Measurements from ENCODE around the gene SORCS2. TPM values are rescaled to one million over a fixed set of nuclear protein-coding genes. Genes with fewer than 3 reads are reported as not detected.

The SORCS2 gene
- total RNA-seq, 1 donor from 2014 or later, result 13.8 TPM

DNA sequence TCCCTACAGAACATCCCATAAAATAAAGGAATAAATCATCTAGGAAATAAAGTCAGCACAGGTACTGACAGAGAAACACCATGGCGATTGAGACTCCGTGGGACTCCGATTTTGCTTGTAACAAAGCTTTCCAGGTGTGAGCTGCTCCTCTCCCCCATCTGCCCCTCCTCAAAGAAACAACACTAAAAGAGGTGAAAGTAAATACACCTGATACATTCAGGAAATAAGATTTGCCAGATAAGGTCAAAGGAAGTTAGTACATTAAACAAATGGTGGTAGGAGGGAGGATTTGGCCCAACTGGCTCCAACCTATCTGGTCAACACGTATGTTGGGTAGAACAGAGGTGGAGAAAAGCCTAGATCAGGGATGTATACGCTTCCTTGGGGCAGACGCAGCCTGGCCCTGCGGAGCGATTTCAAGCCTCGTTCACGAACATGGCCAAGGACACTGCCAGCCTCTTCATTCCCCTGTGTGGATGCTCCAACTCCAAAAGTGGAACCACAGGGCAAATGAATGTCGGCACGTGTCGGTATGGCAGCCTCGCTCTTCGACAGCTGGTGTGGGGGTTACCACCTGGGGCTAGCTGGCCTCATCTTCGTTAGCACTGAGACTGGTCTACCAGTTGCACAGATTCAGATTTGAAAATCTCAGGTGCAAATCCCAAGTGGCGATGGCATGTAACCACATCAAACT, 584.8 kb downstream of the SORCS2 start:
- Histone ChIP-seq H4K20me1 (ENCODE audit: insufficient read depth, low read length) (peaks cover 90% of the 10 kb centered on the region), H3K4me1 (ENCODE audit: insufficient read depth, low read length) (peaks cover 26% of the 10 kb centered on the region), H3K36me3 (ENCODE audit: insufficient read depth, low read length) (peaks cover 84% of the 10 kb centered on the region), H3K4me3 (ENCODE audit: insufficient read depth, low read depth, low read length) (no peak overlapping the region), H3K9me3 (ENCODE audit: insufficient read depth, low read depth, low read length) (no peaks in the 10 kb centered on the region), H3K9ac (ENCODE audit: low read length) (no peak overlapping the region), H3K4me2 (ENCODE audit: low read length) (no peak overlapping the region), H3K27ac (ENCODE audit: low read depth, low read length) (no peak overlapping the region), H2AFZ (ENCODE audit: low read depth, low read length) (no peak overlapping the region), H3K27me3 (ENCODE audit: insufficient read depth, low read length) (no peaks in the 10 kb centered on the region), H3K79me2 (ENCODE audit: insufficient read depth, low read length) (peaks cover 82% of the 10 kb centered on the region)
- H3K4me3 Mint-ChIP-seq (ENCODE audit: unreplicated experiment), result no peak overlapping the region
- no peak overlapping the region for H3K27ac Mint-ChIP-seq (ENCODE audit: unreplicated experiment)
- DNase-seq (ENCODE audit: low read depth) (no peak), FAIRE-seq (no peak)
- H3K27me3 Mint-ChIP-seq (ENCODE audit: low read depth, unreplicated experiment), result no peaks in the 10 kb centered on the region
- no peak for TF ChIP-seq EZH2 (IDR thresholded peaks at IDR 0.05; ENCODE audit: insufficient read depth, low read length)
- TF ChIP-seq, protein P1, sequence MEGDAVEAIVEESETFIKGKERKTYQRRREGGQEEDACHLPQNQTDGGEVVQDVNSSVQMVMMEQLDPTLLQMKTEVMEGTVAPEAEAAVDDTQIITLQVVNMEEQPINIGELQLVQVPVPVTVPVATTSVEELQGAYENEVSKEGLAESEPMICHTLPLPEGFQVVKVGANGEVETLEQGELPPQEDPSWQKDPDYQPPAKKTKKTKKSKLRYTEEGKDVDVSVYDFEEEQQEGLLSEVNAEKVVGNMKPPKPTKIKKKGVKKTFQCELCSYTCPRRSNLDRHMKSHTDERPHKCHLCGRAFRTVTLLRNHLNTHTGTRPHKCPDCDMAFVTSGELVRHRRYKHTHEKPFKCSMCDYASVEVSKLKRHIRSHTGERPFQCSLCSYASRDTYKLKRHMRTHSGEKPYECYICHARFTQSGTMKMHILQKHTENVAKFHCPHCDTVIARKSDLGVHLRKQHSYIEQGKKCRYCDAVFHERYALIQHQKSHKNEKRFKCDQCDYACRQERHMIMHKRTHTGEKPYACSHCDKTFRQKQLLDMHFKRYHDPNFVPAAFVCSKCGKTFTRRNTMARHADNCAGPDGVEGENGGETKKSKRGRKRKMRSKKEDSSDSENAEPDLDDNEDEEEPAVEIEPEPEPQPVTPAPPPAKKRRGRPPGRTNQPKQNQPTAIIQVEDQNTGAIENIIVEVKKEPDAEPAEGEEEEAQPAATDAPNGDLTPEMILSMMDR (IDR thresholded peaks at IDR 0.05; ENCODE audit: insufficient read depth, low read depth, low read length), result no peak
- peaks cover 15% of the 10 kb centered on the region for H3K4me1 Mint-ChIP-seq (ENCODE audit: low read depth, unreplicated experiment)
- peaks cover 2% of the 10 kb centered on the region for H3K9me3 Mint-ChIP-seq (ENCODE audit: unreplicated experiment)
- H3K36me3 Mint-ChIP-seq (ENCODE audit: low read depth, unreplicated experiment), result peaks cover 60% of the 10 kb centered on the region

DNA sequence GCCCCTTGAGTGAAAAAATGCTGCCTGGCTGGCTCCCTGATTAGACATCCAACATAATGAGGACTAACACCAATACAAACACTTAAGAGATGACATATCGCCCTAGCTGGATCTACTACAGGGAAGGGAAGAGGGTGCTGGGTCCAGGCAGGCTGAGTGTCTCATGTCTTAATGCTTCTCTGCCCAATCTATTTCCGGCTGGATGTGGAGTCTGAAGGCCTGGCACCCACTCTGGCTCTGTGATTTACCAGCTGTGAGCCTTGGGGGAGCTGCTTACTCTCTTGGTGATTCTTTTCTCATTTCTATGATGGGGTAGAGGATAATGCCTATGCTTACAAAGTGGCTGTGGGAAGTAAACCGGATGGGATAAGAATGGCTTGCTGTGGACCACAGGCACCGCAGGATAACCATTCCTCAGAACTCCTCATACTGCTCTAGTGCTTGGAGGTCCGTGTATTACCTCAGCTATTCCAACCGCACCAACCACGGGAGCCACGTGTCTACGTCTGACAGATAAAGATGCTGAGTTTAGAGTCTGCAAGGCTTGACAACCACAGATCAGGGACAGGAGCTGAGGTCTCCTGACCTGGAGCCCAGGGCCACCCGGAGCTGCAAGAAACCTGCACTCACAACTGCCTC, 585.7 kb downstream of the SORCS2 start:
- FAIRE-seq (no peak), DNase-seq (ENCODE audit: low read depth) (no peak)
- Histone ChIP-seq H3K9ac (ENCODE audit: low read length) (no peak overlapping the region), H3K27ac (ENCODE audit: low read depth, low read length) (no peak overlapping the region), H2AFZ (ENCODE audit: low read depth, low read length) (no peak overlapping the region), H3K4me3 (ENCODE audit: insufficient read depth, low read depth, low read length) (no peak overlapping the region), H3K4me1 (ENCODE audit: insufficient read depth, low read length) (peaks cover 30% of the 10 kb centered on the region), H4K20me1 (ENCODE audit: insufficient read depth, low read length) (peaks cover 90% of the 10 kb centered on the region), H3K9me3 (ENCODE audit: insufficient read depth, low read depth, low read length) (no peaks in the 10 kb centered on the region), H3K4me2 (ENCODE audit: low read length) (no peak overlapping the region), H3K79me2 (ENCODE audit: insufficient read depth, low read length) (peaks cover 77% of the 10 kb centered on the region), H3K27me3 (ENCODE audit: insufficient read depth, low read length) (no peaks in the 10 kb centered on the region), H3K36me3 (ENCODE audit: insufficient read depth, low read length) (peaks cover 77% of the 10 kb centered on the region)
- H3K4me1 Mint-ChIP-seq (ENCODE audit: low read depth, unreplicated experiment), result peaks cover 14% of the 10 kb centered on the region
- TF ChIP-seq, protein P1 (IDR thresholded peaks at IDR 0.05; ENCODE audit: insufficient read depth, low read depth, low read length), result no peak
- no peak for TF ChIP-seq EZH2 (IDR thresholded peaks at IDR 0.05; ENCODE audit: insufficient read depth, low read length)
- H3K36me3 Mint-ChIP-seq (ENCODE audit: low read depth, unreplicated experiment), result peaks cover 52% of the 10 kb centered on the region
- H3K4me3 Mint-ChIP-seq (ENCODE audit: unreplicated experiment), result peak overlapping the region; percentile 27
- H3K9me3 Mint-ChIP-seq (ENCODE audit: unreplicated experiment), result peaks cover 2% of the 10 kb centered on the region
- H3K27ac Mint-ChIP-seq (ENCODE audit: unreplicated experiment), result no peak overlapping the region
- H3K27me3 Mint-ChIP-seq (ENCODE audit: low read depth, unreplicated experiment), result no peaks in the 10 kb centered on the region

All from astrocyte (in vitro differentiated cells and primary cell).